AG09309 (cell line): ENCODE measurements around the gene ADARB1.

Experiments used
- DNase-seq: peaks from one replicate; pipeline ENCODE4 v3.0.0-alpha.2; 2010; ENCODE audit warnings: low read depth
- H3K4me3 ChIP-seq: 2 replicates; pipeline ENCODE4 v1.5.1; 2011; ENCODE audit warnings: mild to moderate bottlenecking, low read depth, low read length, moderate library complexity; ENCODE audit not compliant: control insufficient read depth
- CTCF ChIP-seq: IDR thresholded peaks from 2 replicates; pipeline ENCODE4 v1.5.1; 2011; ENCODE audit warnings: mild to moderate bottlenecking, low read depth, low read length, inconsistent platforms; ENCODE audit not compliant: insufficient read depth, control insufficient read depth; ENCODE audit errors: missing control alignments

Gene ADARB1

GRCh38 chr21:45177039-45177438 is 102.7 kb downstream of the ADARB1 start:
- TF ChIP-seq CTCF: no peak
- H3K4me3 ChIP-seq: no peak overlapping the region
- DNase-seq: no peak

- H3K4me3 ChIP-seq: no peak overlapping the region
- no peak for DNase-seq
- no peak for TF ChIP-seq CTCF
These were observed 103.8 kb downstream of the ADARB1 start for GRCh38 chr21:45178070-45178608.

- no peak for TF ChIP-seq CTCF
- no peak overlapping the region for H3K4me3 ChIP-seq
- DNase-seq: no peak
These were observed 104.6 kb downstream of the ADARB1 start for GRCh38 chr21:45178971-45179370.

- H3K4me3 ChIP-seq: no peak overlapping the region
- TF ChIP-seq CTCF: no peak
- no peak for DNase-seq
These were observed 105.3 kb downstream of the ADARB1 start for GRCh38 chr21:45179568-45180245.

GRCh38 chr21:45180246-45180599 is 105.8 kb downstream of the ADARB1 start:
- no peak overlapping the region for H3K4me3 ChIP-seq
- TF ChIP-seq CTCF: no peak
- no peak for DNase-seq

- TF ChIP-seq CTCF: no peak
- DNase-seq: no peak
- no peak overlapping the region for H3K4me3 ChIP-seq
These were observed 108.6 kb downstream of the ADARB1 start for GRCh38 chr21:45182958-45183357.
